SKM-1 treated with dmso at 0.1 percent for 144 hours (cell line): Measurements from ENCODE around the gene MAGI3.
"Not testable (repeated sequence)": the region's sequence is repeated elsewhere in the genome, so short reads cannot be mapped to it uniquely, and the experiment has no call there.

Source experiments
- DNase-seq: peaks from one replicate; lab custom pipeline; 2025; ENCODE audit not compliant: unreplicated experiment; lab: John Stamatoyannopoulos, UW

Gene MAGI3

DNA sequence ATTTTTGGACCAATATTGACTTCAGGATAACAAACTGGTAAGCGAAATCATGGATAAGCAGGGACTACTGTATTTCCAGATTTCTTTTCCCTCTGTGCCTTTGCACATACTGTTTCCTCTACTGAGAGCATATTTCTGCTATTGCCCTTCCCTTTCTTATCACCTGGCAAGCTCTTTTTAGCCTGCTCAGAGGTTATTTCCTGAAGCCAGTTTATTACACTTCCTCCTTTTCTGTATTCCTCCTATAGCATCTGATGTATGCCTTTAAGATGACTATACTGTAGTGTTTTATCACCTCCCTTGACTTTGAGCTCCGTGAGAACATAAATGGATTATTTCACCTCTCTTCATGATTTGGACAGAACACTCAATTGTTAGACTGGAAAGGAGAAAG is 49.0 kb downstream of the MAGI3 start:
- peak; percentile 22 for DNase-seq

DNA sequence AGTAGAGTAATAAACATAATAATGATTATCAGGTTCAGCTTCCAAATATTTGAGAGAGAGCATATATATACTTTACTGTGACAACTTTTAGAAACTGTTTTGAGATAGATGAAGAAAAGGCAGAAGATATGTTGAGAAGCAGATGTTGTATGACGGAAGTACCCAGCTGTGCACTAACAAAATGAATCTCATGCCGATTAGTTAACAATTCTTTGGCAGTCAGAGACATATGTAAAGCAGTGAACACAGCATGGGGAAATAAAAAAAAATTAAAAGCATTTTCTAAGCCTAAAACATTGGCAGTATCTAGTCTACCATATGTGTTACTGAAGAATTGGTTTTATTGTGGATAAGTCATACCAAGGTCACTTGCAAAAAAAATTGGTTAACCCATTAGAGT is 51.8 kb downstream of the MAGI3 start:
- DNase-seq, result no peak

DNA sequence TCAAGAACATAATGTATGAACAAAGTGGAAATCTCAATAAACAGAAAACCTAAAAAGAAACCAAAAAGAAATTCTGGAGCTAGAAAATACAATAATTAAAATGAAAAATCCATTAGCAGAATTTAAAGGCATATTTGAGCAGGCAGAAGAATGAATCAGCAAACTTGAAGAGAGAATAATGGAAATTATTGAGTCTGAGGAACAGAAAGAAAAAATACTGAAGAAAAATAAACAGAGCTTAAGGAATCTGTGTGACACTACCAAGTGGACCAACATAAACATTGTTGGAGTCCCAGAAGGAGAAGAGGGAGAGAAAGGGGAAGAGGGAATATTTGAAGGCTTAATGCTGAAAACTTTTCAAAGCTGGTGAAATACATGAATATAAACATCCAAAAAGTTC is 54.5 kb downstream of the MAGI3 start:
- no peak for DNase-seq

DNA sequence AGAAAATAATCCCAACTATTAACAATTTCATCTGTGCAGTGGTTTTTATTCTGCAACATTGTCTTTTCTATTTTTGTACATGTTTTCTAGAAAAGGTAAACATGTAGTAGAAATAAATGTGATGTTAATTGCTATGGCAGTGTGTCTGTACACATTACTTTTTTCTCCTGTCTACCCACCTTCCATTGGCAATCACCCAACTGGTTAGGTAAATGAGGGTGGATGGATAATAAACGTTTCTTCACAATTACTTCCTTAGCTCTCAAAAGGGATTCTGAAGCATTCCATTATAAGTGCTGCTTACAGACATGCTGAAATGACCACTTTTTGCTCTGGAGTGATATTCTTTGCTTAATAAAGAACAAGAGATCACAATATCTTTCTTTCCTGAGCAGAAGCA is 61.4 kb downstream of the MAGI3 start:
- DNase-seq, result peak; percentile 21

DNA sequence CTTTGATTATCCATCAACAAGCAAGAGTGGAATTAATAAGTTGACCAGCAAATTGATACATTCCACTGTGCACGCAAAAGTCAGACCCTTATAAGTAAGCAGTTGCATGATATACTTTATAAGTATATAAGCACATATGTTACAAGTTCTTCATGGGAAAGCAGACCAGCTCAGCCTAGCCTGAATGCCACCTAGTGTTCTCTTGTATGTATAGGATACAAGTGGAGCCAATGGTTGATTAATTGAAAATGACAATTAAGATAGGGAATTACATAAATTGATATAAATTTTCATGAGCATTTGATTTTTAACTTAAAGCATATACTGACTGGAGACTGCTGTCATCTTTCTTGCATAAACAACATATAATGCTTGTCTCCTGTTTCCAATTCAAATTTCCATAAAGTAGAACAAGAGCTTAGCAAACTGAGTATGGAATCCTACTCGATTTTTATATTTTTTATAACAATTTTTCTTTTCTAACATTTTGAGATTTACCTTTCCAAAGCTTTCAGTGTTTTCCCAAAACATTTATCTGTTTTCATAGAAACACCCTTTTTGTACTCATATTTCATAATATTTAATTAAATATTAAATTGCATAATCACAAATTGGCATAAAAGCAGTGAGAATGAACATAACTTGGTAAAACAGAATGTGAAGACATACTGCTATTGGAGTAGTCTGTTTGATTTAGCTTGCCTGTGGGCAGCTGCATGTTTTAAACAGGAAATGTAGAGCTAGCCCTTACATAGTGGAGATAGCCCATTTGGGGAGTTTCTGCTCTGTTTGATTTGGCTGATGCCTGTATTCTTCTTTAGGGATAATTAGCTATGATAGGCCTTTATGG is 62.8 kb downstream of the MAGI3 start:
- peak; percentile 6 for DNase-seq

DNA sequence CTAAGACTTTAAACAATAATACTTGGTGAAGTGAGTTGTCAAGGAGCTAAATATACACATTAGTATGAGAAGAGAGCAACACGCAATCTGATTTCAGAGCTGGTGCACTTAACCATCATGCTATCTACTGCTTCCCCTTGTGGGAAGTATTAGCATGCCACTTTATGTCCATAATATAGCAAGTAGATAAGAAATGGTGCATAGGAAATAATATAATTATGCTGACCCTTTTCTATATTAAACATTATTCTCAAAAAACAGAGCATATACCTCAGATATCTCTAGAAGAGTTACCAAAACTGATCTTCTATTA is 63.4 kb downstream of the MAGI3 start:
- DNase-seq, result no peak

DNA sequence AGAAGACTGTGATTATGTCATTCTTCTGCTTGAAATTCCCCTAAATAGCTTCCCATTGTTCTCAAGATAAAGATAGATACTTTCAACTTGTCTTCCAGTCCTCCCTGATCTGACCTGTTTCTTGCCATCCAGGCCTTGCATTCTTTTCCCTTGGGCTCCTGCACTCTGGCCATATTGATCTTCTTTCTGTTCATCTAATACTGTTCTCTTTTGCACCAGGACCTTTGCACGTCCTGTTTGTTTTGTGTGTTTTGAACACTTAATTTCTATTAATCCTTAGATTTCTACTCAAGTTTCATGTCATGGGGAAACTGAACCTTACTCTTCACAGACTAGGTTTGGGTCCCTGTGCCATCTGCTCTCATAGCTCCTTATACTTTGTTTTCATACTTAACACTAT is 65.1 kb downstream of the MAGI3 start:
- no peak for DNase-seq

DNA sequence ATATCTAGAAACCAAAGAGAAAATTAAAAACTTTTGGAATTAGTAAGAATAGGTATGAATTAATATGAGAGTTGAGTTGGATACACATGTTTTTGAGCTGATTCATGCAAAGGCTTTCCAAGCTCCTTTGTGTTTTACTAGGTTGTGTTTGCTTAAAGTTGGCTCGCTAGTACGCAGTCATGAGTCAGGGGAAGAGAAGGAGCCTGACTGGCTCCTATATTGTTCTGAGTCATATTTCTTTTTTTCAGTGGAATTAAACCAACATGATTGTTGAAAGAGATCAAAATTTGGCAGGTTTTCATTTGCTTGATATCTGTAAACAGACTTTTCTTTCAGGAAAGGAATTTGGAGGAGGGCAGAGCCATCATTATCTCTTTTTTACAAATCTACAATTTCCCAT is 66.7 kb downstream of the MAGI3 start:
- no peak for DNase-seq

DNA sequence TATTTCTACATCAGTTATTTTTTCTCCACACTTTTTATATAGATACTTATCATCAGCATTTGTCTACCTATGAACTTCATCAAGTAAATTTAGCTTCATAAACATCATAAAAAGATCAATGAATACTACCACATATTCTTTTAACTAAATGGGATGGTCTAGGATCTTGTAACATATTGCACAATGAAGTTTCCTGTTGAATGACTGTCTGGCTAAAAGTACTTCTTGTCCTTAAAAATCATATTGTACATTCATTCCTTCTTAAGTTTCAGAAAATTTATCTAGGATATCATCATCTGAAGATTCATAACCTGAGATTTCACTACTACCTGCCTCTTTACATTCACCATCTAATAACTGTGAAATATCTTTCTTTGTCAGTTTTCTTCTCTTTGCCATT is 69.0 kb downstream of the MAGI3 start:
- DNase-seq, result no peak

DNA sequence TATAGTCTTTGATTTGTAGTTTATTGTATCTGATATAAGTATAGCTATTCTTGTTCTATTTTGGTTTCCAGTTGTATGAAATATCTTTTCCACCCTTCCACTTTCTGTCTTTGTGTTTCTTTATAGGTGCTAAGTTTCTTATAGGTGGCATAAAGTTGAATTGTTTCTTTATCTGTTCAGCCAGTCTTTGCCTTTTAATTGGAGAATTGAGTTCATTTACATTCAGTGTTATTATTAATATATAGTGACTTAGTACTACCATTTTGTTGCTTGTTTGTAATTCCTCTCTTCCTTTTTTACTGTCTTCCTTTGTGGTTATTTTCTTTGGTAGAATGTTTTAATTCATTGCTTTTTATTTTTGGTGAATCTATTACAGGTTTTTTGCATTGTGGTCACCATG is 77.7 kb downstream of the MAGI3 start:
- DNase-seq, result no peak

DNA sequence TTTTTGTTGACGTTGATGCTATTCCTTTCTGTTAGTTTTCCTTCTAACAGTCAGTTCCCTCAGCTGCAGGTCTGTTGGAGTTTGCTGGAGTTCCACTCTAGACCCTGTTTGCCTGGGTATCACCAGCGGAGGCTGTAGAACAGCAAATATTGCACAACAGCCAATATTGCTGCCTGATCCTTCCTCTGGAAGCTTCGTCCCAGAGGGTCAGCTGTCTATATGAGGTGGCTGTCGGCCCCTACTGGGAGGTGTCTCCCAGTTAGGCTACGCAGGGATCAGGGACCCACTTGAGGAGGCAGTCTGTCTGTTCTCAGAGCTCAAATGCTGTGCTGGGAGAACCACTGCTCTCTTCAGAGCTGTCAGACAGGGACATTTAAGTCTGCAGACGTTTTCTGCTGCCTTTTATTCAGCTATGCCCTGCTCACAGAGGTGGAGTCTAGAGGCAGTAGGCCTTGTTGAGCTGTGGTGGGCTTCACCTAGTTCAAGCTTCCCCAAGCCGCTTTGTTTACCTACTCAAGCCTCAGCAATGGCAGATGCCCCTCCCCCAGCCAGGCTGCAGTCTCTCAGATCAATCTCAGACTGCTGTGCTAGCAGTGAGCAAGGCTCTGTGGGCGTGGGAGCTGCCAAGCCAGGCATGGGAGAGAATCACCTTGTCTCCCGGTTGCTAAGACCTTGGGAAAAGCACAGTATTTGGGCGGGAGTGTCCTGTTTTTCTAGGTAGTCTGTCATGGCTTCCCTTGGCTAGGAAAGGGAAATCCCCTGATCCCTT is 88.3 kb downstream of the MAGI3 start:
- not testable (repeated sequence) for DNase-seq

DNA sequence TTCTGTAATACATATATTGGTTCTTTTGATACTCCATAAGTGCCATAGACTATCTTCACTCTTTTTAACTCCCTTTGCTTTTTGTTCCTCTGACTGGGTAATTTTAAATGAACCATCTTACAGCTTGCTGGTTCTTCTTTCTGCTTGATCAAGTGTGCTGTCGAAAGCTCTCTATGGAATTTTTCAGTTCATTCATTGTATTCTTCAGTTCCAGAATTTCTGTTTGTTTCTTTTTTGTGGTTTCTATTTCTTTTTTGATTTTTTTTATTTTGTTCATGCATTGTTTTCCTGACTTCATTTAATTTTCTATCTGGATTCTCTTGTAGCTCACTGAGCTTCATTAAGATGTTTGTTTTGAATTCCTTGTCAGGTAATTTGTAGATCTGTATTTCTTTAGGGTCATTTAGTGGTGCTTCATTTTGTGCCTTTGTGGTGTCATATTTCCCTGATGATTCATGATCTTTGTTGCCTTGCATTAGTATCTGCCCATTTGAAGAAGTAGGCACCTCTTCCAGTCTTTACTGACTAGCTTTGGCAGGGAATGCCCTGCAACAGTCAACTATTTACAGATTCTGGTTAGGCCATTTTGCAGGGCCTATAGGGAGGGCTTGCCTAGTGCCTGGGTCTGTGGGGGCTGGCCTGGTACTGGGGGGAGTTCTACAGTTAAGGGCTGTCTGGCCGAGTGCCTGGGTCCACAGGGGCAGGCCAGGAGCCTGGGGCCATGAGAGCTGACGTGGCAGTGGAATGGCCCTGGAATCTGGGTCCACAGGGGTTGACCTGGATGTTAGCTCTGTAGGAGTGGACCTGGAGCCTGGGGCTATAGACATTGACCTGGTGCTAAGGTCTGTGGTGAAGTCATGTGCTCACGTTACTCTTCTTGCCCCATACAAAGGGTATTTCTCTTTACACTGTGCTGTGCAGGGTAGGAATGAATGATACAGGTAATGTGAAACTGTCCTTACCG is 89.7 kb downstream of the MAGI3 start:
- no peak for DNase-seq

DNA sequence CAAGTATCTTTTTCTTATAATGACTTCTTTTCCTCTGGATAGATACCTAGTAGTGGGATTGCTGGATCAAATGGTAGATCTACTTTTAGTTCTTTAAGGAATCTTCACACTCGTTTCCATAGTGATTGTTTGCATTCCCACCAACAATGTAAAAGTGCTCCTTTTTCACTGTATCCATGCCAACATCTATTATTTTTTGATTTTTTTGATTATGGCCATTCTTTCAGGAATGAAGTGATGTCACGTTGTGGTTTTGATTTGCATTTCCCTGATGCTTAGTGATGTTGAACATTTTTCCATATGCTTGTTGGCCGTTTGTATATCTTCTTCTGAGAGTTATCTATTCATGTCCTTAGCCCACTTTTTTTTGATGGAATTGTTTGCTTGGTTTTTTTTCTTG is 94.8 kb downstream of the MAGI3 start:
- not testable (repeated sequence) for DNase-seq

DNA sequence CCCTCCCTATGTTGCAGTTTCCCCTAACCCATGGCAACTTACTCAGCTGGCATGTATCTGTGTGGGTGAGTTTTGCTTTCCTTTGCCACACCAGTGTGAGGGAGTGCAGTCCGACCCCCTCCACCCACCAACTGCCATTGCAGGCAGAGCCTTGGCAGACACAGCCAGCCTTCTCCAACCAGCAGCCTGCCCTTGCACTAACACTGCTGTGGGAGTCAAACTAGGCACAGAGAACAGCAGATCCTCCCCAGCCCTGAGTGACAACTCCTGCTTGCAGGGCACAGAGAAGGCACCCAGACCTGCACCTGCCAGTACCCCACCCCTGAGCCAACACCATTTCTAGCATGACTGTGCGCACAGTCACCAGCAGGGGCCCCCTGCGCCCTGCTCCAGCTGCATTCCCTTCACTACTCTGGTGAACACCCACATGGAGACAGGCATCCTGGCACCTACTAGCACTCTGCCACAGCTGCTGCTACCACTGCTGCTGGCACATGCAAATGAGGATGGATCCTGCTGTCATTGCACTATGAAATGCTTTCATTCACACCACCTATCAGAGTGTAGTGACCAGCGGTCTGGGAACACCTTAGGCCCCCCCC is 98.4 kb downstream of the MAGI3 start:
- DNase-seq, result no peak

DNA sequence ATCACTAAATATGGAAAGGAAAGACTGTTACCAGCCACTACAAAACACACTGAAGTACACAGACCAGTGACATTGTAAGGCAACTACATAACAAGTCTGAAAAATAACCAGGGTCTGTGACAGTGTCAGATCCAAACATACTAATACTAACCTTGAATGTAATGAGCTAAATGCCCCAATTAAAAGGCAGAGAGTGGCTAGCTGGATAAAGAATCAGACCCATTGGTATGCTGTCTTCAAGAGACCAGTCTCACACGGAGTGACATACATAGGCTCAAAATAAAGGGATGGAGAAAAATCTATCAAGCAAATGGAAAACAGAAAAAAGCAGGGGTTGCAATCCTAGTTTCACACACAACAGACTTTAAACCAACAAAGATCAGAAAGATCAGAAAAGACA is 100.1 kb downstream of the MAGI3 start:
- no peak for DNase-seq

DNA sequence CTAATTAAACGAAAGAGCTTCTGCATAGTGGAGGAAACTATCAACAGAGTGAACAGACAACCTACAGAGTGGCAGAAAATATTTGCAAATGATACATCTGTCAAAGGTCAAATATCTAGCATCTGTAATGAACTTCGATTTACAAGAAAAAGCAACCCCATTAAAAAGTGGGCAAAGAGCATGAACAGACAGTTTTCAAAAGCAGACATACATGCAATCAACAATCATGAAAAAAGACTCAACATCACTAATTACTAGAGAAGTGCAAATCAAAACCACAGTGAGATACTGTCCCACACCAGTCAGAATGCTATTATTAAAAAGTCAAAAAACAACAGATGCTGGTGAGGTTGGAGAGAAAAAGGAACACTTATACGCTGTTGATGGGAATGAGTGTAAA is 103.2 kb downstream of the MAGI3 start:
- DNase-seq, result no peak

DNA sequence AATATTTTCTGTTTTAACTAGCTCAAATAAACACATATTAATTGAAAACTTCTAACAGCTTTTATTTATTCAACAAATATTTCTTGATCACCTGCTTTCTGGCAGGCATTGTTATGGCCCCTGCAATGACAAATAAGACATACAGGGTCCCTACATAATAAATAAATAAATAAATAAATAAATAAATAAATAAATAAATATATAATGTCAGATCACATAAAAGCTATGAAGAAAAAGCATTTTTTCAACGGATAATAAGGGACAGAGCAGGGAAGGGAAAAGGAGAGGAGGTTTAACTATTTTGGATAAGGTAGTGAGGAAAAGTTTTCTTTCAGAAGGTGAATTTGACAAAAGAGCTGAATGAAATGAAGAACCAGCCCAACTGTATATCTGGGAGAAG is 115.0 kb downstream of the MAGI3 start:
- DNase-seq, result no peak

DNA sequence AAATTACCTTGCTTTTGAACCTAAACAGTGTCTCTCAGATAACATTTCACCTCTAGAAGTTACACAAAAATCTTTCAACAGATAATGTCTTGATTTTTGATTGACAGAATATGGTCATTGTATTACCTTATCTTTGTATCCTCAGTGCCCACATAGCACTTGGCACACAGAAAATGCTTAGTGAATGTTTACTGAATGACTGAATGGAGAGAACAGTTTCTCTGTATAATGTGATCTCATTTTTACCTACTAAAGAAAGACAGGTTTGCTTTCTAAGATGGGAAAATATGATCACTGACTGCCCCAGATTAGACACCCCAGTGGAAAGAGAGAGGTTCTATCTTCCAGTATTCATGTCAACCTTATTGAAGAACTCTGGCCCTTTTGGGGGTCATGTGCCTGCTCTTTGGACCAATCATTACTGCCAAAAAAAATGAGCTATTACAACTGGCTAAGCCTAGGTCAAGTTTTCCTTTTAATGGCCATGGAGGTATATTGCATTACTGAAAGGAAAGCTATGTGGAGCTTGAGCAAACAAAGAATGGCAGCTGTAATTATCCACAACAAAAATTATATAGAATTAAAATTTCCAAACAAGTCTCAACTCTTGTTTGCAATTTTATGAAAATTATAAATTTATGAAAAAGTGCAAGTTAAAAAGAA is 117.4 kb downstream of the MAGI3 start:
- DNase-seq, result no peak

DNA sequence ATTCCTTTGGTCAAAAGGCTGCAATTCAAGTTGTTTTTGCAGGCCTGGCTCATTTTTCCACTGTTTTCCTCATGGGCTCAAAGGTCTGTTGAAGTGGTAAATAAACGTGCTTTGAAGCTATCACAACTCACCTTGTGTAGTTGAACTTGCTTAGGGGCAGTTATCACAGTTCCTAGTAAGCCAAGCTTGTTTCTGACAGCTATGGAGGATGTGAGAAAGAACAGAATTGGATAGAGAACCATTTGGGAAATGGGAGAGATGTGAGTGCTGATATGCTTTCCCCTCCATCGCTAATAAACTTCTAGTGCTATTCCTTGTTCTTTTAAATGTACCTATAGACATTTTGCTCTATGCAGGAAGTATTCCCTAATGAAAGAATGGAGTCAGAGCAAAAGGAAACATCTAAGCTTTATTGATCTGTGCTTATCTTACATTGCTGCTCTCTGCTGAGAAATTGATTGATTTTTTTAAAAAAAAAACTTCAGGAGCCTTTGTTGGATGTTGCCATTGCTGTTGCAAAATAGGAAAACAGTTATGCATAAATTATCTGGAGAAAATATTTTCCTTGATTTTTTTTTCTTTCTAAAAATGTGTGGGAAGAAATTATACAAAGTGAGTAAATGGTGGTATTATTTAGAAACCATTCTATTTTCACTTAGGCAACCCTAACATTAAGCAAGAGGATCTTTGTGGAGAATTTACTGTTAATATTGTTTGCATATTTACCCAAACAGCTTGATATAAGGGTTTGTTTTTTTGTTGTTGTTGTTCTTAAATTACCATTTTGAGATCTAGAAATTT is 118.2 kb downstream of the MAGI3 start:
- DNase-seq, result no peak

DNA sequence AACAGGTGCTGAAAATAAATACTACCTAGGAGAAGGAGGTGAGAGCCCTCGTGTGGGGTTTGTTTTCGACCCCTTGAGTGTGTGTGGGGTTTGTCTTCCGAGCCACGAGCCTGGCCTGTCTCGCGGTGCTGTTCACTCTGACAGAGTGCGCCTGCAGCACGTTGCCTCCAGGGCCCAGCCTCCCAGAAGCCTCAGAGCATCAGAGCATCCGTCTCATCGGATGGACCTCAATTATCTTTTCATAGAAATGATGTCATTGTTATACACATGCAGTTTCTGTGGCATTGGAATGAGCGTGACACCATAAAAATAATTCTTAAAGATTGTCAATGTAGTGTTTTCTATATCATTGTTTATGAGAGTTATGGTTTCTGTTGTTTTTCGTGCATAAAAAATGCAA is 119.5 kb downstream of the MAGI3 start:
- not testable (repeated sequence) for DNase-seq
